DMS153 treated with DMSO at 0.1 percent for 48 hours (cell line): ENCODE data around the gene DLST.
"Not testable (repeated sequence)": the region's sequence is repeated elsewhere in the genome, so short reads cannot be mapped to it uniquely, and the experiment has no call there.

Experiments used
- DNase-seq: peaks from one replicate; lab custom pipeline; 2025; ENCODE audit not compliant: unreplicated experiment; lab: John Stamatoyannopoulos, UW

The DLST gene

DNA sequence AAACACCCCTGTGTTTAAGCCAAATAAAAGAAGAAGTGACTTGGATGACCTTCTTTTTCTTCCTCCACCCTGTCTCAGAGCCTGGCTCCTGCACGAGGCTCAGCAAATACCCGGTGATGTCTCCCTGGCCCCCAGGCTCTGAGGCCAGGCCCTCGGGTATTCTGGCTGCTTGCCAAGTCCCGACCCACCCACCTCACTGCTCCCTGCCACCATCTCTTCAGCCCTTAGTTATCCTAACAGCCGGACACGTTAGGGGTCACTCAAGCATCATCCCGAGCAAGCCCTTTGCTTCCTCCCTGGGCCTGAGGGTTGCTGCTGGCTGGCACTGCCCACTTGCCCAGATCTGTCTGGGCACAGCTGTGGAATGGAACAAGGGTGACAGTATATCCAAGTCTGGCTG, 34.1 kb downstream of the DLST start:
- DNase-seq, result no peak

DNA sequence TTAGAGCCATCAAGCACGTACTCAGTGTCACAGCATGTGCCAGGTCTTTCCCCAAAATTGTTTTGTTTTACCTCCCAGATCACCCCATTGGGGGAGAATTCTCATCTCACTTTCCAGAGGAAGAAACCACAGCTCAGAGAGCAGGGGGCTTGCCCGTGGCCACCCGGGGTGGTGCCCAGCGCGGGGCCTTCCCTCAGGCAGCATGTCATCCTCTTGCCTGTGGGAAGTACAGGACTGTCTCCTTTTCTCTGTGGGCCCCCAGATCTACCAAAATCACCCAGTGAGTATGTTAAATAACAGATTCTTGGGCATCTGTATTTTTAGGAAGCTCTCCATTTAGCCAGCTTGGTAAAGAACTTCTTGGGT, 35.4 kb downstream of the DLST start:
- no peak for DNase-seq

DNA sequence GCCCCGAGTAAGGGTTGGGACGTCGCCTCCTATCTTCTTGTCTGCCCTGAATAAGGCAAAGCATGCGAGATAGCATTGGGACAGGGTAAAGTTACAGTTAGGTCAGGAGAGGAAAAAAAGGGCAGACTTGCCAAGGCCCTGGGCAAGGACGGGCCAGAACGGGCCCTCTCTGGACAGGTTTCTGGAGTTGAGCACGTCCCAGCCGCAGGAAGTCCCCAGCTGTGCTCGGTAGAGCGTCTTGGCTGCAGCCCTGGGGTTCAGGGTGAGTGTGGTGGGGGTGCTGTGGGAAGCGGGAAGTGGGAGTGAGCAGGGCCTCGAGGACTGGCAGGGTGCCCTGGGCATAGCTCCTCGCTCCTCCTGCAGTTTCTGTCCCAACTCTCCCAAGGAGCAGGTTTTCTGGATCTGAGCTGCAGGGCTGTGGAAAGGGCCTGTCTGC, 35.9 kb downstream of the DLST start:
- DNase-seq, result no peak

DNA sequence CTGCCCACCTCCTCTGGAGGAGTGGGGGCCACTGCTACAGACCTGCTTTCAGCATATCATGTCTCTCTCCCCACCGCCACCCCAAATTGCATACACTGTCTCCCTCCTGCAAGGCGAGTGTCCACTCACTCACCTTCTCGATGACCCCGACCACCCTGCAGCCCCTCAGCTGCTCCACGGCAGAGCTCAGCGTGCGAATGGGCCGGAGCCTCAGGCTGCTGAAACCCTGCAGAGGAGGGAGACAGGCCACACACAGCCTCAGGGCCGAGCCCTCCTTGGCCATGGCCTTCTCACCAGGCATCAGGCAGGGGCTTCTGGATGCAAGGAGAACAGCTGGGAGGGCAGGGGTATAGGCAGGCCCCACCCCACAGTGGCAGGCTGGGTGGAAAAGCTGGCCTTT, 36.7 kb downstream of the DLST start:
- DNase-seq, result no peak

DNA sequence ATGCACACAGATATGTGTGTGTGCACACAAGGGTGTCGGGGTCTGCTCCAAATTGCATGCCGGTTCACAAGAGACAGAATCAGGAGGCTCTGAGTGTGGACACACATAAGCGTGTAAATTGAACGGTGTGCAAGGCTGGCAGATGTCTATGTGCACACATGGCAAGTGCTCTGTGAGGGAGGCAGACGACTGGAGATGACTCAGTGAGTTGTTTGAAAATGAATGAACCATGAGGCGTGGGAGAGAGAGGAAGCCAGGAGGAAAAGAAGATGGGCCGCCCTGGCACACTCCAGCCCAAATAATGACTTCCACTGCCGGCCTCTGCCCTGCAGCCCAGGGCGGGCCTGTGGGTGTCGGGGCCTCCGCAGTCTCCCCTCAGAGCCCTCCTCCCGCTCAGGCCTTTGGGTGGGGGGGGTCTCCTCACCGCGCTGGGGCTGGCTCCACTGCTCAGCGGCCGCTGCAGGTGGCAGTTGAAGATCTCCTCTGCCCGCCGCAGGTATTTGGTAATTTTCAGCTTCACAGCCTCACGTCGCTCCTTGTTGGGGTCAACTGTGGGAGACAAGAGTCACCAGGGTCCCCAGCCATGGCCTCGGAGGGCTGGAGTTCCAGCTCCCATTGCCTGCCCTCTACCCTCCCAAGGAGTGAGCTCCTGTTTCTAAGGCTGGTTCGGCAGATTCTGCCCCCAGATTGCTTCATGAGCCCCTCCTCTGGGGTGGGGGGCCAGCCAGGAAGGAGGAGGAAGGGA, 37.9 kb downstream of the DLST start:
- no peak for DNase-seq

DNA sequence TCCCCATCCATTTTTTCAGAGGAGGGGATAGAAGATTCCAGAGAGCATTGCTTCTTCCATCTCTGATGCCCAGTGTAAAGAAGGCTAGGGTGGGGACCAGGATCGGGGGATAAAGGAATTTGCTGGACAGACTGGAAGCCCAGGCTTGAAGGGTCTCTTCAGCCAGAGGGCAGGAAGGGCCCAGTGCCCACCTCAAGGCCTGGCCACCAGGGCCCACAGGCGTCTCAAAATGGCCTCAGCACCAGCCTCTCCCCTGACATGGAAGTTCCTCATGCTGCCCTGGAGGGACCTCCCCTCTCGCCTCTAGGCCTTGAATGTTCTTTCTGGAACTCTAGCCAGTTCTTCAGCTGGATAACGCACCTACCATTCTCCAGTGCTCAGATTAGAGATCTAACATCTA, 38.6 kb downstream of the DLST start:
- DNase-seq, result no peak

DNA sequence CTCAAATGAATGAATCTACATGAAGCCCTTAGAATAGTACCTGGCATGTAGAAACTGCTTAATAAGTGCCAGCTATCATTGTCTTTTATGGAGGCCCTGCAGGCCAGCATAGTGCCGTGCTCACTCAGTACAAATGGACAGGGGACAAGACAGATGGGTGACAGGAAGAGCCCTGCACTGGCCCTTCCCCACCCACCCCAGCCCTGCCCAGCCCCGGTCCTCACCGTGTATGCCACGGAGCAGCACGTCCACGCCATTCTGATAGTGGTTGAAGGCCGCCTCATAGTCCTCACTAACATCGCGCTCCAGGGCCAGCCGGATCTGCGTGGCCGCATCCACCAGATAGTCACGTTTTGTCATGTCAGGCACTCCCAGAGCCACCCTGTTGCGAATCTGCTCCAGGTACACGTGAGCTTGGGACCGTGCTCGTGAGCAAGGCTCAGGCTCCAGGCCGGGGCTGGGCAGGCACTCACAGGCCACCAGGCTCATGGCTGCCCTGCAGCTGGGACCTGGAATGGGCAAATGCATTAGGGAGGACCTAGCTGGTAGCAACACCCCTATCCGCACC, 39.4 kb downstream of the DLST start:
- DNase-seq, result no peak

DNA sequence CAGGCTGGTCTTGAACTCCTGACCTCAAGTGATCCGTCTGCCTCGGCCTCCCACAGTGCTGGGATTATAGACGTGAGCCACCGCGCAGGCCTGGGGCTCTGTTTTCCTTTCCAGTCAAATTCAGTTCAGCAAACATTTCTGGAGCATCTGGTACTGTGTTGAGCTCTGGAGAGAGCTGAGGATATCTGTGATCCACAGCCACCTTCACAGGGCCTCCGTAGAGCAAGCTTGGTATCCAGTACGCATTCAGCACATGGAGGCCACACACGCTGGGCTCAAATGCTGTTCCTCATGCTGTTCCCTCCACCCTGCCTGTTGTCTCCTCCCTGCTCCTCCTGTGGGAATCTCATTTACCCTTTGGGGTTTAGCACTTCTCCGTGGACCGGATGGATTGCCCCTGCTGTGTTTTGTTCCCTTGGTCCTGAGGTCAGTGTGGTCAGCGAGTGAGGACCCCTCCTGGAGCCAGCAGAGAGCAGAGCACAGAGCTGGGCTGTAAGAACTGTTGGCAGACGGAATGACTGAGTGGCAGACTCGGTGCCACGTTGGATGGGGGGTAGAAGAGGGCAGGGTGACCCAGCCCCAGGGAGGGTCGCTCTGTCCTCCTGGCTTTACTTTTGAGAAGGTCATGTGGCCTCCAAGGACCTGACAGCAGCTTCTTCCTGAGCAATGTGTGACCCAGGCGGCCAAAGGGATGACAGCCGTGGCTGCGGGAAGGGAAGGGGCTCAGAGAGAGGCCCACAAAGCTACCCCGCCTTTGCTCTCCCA, 40.5 kb downstream of the DLST start:
- no peak for DNase-seq

DNA sequence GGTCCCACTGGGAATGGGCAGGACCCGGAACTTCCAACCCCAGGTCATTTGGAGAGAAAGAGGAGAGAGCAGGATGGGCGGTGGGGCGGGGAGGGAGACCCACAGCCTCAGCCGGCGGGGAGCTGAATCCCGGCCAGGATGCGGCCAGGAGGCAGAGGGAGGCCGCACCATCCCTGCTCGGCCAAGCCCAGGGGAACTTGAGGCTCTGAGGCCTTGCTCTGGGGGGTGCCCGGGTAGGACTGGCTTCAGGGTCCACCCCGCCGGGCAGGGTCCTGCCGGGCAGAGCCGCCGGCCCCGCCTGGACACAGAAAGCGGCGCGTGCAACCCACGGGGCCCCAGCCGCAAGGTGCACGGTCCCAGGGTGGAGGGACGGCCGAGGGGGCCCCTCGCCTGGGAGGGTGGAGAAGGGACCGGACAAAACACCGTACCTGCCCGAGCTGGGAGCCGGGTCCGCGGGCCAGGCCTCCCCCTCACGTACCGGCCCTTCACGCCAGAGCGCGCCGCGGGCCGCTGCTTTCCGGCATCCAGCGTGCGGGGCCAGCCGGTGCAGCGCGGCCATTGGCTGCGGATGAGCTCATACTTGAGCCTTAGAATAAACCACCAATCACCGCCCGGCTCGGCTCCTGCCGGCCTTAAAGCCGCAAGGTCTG, 41.2 kb downstream of the DLST start, which contains the start of gene RPS6KL1:
Gene RPS6KL1, minus strand, starts transcription at position 509 of the 650 bp plus-strand sequence. CDS start 1,719 bp downstream, outside the sequence.
- DNase-seq, result peak; percentile 43

DNA sequence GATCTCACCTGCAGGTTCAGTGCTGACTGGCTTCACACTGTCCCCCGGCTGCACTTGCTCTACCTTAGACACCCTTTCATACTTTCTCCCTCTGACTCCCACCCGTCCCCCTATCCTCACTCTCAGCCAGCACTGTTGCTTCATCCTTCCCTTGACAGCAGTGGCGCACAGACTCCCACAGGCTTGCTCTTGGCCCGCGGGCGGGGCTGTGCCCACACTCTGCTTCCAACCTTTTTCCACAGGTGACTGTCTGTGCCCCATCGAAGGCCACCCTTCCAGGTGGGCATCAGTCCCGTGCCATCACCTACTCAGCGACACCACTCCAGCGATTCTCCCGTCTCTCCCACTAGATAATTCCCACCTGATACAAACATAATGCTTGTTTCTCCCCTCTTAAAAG, 42.3 kb downstream of the DLST start:
- DNase-seq, result no peak

DNA sequence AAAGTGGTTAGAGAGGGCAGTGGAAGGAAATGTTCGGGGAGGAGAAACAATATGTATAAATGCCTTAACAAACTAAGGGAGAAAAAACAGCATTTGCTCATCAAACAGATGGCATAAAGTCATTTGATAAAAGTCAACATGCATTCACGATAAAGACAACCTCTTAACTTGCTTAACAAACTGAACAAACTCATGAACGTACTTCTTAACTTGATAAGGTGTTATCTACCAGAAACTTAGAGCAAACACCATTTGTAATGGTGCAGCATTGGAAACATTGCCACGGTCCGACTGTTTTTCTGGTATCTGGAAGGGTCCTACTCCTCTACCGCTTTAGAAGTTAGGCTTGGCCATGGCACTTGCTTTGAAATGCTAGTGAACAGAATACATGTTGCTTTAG, 45.5 kb downstream of the DLST start:
- DNase-seq, result no peak

DNA sequence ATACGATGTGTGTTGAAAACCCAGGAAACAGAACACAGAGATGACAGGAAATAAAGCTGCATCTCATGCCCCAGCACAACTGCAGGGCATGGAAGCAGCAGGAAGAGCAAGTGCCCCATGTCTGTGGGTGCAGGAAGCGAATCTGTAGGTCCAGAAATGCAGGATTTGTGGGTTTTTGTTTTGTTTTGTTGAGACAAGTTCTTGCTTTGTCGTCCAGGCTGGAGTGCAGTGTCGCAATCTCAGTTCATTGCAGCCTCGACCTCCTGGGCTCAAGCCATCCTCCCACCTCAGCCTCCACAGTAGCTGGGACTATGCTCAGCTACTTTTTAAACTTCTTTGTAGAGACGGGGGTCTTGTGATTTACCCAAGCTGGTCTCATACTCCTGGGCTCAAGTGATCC, 47.5 kb downstream of the DLST start:
- no peak for DNase-seq

DNA sequence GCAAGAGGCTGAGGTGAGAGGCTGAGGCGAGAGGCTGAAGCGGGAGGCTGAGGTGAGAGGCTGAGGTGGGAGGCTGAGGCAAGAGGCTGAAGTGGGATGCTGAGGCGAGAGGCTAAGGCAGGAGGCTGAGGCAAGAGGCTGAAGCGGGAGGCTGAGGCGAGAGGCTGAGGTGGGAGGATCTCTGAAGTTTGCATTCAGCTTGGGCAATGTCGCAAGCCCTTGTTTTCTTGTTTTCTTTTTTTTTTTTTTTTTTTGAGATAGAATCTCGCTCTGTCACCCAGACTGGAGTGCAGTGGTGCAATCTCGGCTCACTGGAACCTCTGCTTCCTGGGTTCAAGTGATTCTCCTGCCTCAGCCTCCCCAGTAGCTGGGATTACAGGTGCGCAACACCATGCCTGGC, 50.0 kb downstream of the DLST start:
- not testable (repeated sequence) for DNase-seq

DNA sequence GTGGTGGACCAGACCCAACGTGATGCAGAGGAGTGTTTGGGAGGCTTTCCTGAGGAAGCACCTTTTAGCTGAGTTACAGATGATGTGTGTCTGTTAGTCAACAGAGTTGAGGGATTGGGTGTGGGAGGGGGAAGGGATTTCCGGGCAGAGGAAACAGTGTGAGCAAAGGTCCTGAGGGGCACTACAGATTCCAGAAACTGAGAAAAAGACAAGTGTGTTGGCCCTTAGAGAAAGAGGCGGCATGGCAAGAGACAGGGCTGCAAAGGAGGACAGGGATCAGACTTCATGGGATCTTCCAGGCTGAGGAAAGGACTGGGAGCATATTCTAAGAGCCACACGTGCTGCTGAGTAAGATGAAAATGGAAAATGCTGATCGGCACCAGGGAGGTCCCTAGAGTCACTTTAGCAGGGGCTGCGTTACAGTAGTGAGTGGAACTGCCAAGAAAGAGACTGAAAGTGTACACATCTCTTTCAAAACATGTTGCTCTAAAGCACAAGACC, 50.7 kb downstream of the DLST start:
- DNase-seq, result no peak

DNA sequence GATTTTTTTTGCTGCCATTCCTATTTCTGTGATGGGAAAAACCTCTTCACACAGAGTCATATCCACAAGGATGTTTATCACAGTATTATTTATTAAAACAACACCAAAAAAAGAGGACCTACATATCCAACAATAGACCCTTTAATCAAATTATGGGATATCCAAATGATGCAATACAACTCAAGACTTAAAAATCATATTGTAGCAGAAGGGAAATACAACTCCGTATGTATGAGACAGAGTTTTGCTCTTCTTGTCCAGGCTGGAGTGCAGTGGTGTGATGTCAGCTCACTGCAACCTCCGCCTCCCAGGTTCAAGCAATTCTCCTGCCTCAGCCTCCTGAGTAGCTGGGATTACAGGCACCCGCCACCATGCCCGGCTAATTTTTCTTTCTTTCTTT, 51.2 kb downstream of the DLST start:
- DNase-seq, result not testable (repeated sequence)

DNA sequence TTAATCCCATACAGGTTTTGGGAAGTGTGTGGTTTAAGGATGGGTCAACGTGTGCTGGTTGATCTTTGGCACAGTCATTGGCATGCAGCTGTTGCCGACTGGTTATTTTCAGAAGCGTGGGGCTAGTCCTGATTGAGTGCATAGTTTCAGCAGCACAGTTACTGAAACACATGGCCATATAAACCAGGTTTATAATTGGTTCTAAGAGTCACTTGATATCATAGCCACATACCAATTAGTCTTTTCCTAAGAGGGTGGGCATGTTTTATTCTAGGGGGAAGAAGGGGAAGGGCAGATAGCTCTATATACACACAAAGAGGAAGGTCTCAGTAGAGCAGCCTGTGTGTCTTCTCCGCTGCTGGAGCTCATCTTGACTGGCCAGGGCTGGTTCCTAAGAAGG, 52.3 kb downstream of the DLST start:
- no peak for DNase-seq

DNA sequence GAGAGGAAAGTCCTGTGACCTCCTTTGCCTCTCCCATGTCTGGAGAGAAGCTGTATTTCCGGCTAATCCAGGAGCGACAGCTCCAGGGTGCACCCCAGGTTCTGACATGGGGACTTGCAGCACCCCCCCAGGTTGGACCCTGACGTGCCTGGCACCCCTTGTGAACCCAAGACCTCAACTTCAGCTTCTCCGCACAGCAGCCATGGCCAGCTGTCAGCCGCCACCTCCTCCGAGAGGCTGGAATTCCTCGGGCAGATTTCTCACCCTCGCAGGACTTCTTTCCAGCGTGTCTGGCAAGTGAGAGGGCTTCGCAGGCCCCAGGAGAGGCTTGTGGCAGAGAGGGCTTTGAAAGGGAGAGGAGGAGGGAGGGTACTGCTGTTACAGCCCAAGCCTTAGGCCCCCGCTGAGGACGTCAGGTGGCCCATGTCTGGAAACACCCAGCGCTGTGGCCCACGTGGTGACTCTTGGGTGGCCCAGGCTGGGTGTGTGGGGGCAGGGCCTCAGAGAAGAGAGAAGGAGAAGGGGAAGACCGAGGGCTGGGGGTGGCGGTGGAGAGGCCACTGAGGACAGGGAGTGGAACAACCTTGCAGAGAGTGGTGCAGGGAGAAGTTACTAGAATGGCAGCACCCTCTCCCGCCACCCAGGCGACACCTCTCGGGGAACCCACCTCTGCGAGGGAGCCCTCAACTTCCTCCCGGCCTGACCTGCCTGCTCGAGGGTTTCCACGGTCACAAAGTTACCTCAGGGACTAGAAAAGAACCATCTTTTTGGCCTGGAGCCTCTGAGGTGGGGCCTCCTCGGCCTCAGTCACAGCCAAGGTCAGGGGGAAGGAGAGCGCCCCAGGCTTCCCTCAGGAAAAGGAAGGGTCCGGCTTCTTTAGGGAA, 53.0 kb downstream of the DLST start:
- DNase-seq, result no peak

DNA sequence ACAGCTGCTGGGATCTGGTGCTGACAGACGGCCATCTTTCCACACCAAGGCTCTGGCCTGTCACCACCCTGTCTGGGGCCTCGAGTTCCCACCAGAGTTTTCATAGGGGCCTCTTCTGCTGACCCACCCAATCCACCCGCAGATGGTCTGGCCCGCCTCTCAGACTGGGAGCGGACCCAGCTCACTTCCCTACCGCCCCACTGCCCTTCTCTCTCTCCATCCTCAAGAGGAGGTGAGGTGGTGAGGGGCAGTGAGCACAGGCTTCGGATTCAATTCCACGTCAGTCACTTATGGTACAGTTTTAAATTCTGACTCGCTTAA, 53.6 kb downstream of the DLST start:
- DNase-seq, result no peak

DNA sequence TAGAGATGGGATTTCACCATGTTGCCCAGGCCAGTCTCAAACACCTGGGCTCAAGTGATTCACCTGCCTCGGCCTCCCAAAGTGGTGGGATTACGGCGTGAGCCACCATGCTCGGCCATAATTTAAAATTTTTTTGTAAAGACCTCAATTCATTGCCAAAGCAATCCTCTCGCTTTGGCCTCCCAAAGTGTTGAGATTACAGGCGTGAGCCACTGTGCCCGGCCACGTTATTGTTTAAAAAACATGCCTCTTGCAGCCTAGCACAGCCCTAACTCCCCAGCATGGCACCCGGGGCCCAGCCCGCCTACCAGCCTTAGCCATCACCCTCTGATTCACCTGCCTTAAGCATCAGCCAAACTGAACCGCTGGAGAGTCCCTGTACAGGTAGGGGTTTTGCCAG, 54.4 kb downstream of the DLST start:
- DNase-seq, result no peak

DNA sequence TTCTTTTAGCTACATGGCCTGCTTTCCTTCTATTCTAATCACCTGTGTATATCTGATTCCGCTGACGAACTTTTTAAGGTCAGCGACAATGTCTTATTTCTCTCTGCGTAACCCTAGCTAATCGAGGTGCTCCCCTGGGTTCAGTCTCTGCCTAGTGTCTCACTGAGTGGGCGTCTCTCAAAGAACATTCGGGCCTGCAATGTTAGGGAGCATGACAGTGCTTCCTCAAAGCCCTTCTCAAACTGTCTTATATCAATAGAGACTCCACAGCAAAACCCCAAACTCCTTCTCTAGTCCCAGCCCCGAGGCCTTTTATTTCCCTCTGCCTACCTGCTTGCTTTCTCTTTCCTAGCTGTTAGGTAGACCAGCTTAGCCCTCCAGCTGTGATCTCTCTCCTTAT, 55.0 kb downstream of the DLST start:
- no peak for DNase-seq

DNA sequence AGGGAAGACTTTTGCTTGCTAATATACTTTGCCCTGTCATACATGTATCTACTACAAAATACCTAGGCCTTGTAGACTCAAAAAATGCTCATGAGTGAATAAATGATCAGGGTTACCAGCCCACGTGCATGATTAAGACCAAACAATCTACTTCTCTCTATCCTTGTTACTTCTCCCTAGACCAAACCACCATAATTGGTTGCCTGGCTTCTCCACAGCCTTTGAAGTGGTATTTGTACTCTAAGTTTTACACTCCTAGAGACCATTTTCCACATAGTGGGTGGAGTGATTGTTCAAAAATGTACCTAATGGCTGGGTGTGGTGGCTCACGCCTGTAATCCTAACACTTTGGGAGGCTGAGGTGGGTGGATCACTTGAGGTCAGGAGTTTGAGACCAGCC, 55.5 kb downstream of the DLST start:
- DNase-seq, result no peak
